NOMO-1 treated with DMSO at 0.1 percent for 48 hours (cell line): ENCODE results near the gene CACNB1.

Experiments
- DNase-seq: peaks from one replicate; lab custom pipeline; 2025; ENCODE audit not compliant: unreplicated experiment; lab: John Stamatoyannopoulos, UW

The CACNB1 gene

GRCh38 chr17:39225959-39226683 is 28.7 kb upstream of the CACNB1 start:
- no peak for DNase-seq

GRCh38 chr17:39225308-39225958 is 28.0 kb upstream of the CACNB1 start, which contains the start of gene STAC2:
TSS of gene STAC2 (minus strand) at chr17:39225945. CDS start at chr17:39225502, 443 bp downstream.
- no peak for DNase-seq

DNA sequence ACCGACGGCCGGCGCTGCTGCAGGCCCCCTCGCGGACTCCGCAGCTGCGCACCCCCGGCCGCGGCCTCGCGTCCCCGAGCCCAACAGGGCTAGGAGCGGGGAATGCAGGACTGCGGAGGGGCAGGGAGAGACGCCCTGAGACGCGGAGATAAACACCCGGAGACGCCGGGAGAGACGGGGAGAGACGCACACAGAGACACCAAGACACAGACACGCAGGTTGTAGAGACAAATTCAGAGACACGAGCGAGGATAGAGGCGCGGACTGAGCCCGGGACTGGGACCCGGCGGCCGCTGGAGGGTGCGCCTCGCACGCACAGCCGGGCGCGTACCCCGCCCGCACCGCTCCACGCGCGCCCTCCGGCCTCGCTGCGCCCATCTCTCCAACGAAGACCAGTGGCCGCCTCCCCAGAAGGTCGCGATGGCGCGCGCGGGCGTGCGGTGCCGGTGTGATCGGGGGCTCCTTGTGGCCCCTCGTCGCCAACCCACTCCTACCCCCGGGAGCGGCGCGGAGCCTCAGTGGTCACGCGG is 27.4 kb upstream of the CACNB1 start:
- DNase-seq, result no peak

GRCh38 chr17:39223907-39224777 is 26.7 kb upstream of the CACNB1 start:
- DNase-seq, result no peak

DNA sequence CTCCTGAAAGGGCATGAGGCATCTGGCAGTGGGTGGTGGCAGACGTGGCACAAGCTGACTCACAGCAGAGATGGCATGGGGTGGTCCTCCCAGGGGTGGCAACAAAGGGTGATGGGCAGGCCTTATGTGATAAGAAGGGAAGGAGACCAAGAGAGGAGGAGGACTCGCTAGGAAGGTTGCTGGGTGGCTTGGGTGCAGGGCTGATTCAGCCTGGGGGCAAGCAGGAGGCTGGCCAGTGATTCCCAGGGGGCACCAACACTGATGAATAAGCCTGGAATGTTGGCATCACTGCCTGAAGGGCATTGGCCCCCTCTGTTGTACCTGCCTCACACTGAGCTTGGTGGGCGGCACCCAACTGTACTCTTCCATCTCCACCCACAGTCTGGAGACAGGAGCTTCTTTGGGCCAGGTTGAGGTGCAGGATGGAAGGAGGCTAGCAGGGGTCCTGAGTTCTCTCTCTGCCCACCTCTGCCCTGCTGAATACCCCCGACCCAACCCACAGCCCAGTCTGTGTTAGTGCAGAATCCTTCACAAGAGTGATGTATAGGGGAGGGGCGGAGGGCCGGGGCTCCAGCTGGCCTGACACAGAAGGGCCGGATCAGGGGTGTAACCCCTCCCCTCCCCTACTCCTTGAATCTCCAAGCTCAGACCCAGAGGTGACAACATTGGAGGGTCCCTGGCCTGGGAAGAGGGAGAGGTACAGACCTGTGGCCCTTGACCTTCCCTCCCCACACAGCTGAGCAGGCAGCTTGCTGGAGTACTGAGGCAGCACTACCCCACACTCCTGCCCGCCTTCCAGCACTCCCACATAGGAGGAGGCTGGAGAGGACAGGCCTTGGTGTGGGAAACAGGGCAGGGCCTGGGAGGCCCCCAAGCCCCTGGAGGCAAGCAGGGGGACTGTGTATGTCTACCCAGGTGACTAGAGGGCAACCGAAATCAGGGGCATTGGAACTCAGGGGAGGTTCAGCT is 25.7 kb upstream of the CACNB1 start:
- DNase-seq, result no peak

DNA sequence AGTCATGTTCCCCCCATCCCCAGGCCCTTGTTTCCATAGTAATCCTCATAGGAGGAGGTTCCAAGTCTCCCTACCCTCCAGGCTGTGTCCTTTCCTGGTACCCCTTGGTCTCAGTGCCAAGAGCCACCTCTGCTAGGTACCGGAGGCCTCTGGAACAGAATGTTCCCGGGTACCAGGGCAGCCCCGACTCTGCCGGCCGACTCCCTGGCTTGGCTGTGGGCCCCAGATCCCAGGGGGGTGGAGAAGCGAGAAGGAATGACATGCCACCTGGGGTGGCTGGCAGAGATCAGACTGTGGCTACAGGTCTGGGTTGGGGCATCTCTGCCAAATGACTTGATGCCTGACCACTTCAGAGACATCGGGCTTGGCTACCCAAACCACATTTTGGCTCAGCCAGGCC is 24.7 kb upstream of the CACNB1 start:
- no peak for DNase-seq

GRCh38 chr17:39221572-39221971 is 24.1 kb upstream of the CACNB1 start:
- DNase-seq, result no peak

GRCh38 chr17:39219647-39220154 is 22.2 kb upstream of the CACNB1 start:
- DNase-seq, result no peak

DNA sequence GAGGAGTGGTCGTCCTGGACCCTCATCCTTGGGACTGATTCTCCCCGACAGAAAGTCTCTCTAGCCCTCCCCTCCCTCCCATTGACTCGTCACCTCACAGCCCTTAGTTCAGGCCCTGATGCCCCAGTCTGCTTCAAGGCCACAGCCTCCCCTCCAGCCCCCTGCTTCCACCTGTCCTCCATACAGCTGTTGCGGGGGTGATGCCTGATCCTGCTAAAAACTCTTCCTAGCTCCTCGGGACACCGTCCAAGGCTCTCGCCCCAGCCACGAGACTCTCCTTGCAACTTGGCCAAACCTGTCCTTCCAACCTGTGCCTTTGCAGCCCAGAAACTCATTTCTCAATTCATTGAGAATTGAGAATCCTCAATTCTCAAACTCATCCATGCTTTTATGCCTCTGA is 21.4 kb upstream of the CACNB1 start:
- no peak for DNase-seq

DNA sequence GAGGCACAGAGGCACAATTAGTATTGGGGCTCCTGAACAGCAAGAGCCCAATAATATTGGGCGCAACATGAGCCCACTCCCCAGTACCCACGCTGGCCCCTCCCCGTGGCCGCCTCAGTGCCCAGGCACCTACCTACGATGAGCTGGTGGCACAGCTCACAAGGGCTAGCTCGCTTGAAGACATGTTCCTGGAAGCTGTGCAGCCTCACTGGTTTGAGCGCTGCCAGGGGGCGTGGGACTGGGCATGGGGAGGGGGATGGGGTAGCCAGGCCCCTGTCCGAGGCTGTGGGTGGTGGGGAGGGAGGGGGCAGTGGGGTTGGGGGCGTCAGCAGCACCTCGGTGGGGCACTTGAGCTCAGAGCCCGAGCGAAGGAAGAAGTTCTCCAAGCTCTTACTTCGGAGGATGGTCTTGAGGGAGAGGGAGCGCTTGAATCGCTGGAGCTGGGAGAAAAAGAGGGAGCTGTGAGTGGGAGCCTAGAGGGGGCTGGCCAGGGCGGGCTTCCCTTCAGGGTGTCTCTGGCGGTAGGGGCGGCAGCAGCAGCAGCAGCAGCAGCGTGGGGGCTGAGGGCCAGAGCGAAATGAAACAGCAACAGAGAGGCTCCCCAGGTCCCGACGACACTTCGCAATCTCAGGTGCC is 20.4 kb upstream of the CACNB1 start:
- no peak for DNase-seq

DNA sequence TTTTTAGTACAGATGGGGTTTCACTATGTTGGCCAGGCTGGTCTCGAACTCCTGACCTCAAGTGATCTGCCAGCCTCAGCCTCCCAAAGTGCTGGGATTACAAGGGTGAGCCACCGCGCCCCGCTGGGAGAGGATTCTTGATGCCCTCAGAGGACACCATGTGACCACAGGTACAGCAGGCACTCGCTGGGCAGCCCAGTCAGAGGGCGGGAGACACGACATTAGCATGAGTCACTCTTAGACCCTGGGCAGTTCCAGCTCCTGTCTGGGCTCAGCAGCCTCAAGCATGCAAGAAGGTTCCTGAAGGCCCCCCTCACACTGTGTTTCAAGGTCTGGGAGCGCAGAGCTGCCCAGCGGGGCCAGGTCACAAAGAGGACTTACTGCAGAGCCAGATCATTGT is 16.4 kb upstream of the CACNB1 start:
- no peak for DNase-seq

- no peak for DNase-seq
These were observed 15.5 kb upstream of the CACNB1 start for GRCh38 chr17:39212841-39213480.

- no peak for DNase-seq
These were observed 14.8 kb upstream of the CACNB1 start for GRCh38 chr17:39212195-39212810.

GRCh38 chr17:39210093-39210434 is 12.6 kb upstream of the CACNB1 start:
- no peak for DNase-seq

GRCh38 chr17:39209317-39210092 is 12.0 kb upstream of the CACNB1 start:
- DNase-seq, result peak; percentile 21

DNA sequence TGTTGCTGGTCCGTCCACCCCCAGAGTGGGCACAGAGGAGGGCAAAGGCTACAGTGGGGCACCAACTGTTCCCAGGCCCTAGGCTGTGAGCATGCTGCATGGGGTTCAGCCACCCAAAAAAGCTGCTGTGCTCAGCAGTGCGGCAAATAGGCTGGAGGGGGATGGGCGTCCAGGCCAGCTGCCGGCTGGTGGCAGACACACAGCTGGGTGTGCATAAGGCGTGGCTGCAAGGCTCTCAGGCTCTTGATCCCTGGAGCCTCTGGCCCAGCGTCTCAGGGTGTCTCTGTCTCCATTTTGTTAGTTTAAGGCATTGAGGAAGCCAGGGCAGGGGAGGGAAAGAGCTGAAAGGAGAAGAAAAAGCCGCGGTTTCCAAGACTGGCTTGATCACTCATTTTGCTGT is 11.4 kb upstream of the CACNB1 start:
- peak; percentile 29 for DNase-seq

DNA sequence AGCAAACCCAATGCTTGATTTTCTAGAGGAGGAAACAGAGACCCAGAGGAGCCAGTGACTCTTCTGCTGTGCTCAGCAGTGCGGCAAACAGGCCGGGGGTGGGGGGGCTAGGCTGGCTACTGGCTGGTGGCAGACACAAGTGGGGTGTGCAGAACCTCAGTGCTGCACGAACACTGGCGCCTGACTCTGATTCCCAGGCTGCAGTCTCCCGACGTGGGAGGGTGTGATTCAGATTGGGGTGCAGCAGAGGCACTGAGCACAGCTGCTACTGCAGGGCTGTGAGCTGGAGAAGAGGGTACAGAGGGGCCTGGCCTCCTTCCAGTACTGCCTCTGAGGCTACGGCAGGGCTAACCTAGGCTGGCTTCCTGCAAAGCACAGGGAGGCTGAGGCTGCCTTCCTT is 10.7 kb upstream of the CACNB1 start:
- DNase-seq, result no peak

DNA sequence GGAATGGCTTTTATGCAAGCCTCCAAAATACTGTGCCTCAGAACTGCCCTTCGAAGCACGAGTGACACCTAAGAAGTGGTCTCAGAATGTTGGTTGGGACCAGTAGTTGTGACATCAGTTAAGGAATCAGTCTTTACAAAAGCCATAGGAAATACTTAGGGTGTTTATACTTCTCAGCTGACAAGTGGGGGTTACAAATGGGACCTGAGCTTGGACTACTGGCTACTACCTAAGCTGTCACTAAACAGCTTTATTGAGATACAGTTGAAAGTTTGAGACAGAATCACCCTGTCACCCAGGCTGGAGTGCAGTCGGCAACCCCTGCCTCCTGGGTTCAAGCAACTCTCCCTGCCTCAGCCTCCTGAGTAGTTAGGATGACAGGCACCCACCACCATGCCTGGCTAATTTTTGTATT is 7.7 kb upstream of the CACNB1 start:
- DNase-seq, result no peak
